Stimulated activated effector memory CD8-positive, alpha-beta T cell treated with anti-CD3 and anti-CD28 coated beads, Interleukin-12 subunit alpha, Interleukin-12 subunit beta, amount 100 ng/mL, for 72 hours (primary cell): Measurements from ENCODE around the gene ICE2.
A peak's percentile ranks its signal among the peaks of the same experiment; 100 is the strongest.

ENCODE experiments used
- ATAC-seq: fragments of 150-1000 bp; cut with Tn5 transposase; 2 replicates; pipeline ENCODE4 v1.10.0; 2021
- DNase-seq, 2 donors: peaks; one replicate each; pipeline ENCODE4 v3.0.0; 2021 to 2022; ENCODE audit warnings: low spot score in 2 of 2
- H3K27ac Mint-ChIP-seq: one replicate; pipeline ENCODE4 v1.8.0; 2022; ENCODE audit warnings: mild to moderate bottlenecking, mixed read lengths
- H3K36me3 Mint-ChIP-seq: one replicate; pipeline ENCODE4 v1.8.0; 2022; ENCODE audit warnings: mild to moderate bottlenecking, mixed read lengths
- H3K4me1 Mint-ChIP-seq: one replicate; pipeline ENCODE4 v1.8.0; 2022; ENCODE audit warnings: mixed read lengths
- H3K4me3 Mint-ChIP-seq: one replicate; pipeline ENCODE4 v1.8.0; 2022; ENCODE audit warnings: mild to moderate bottlenecking, mixed read lengths
- H3K9me3 Mint-ChIP-seq: one replicate; pipeline ENCODE4 v1.8.0; 2022; ENCODE audit warnings: mixed read lengths

ICE2 gene

GRCh38 chr15:60442031-60442650 lies 36.8 kb downstream of the ICE2 start:
- Mint-ChIP-seq H3K36me3 (peaks cover 49% of the 10 kb centered on the region), H3K4me1 (no peaks in the 10 kb centered on the region), H3K4me3 (no peak overlapping the region), H3K27ac (no peak overlapping the region), H3K9me3 (no peaks in the 10 kb centered on the region)
- DNase-seq (no peak), ATAC-seq (no peak)

GRCh38 chr15:60441331-60441730 lies 37.6 kb downstream of the ICE2 start:
- no peak overlapping the region for H3K4me3 Mint-ChIP-seq

GRCh38 chr15:60438646-60439045 lies 40.3 kb downstream of the ICE2 start:
- DNase-seq (no peak), ATAC-seq (no peak)
- Mint-ChIP-seq H3K9me3 (no peaks in the 10 kb centered on the region), H3K4me3 (no peak overlapping the region), H3K4me1 (no peaks in the 10 kb centered on the region), H3K36me3 (peaks cover 60% of the 10 kb centered on the region), H3K27ac (no peak overlapping the region)

More at GRCh38 chr15:60441331-60441730, 37.6 kb downstream of the ICE2 start:
- Mint-ChIP-seq H3K4me1 (no peaks in the 10 kb centered on the region), H3K9me3 (no peaks in the 10 kb centered on the region), H3K36me3 (peaks cover 49% of the 10 kb centered on the region), H3K27ac (peak overlapping the region; percentile 48)
- ATAC-seq (no peak), DNase-seq (no peak)

GRCh38 chr15:60428935-60429334 lies 50.0 kb downstream of the ICE2 start:
- no peak for ATAC-seq

GRCh38 chr15:60426870-60427508 lies 52.0 kb downstream of the ICE2 start:
- no peak for DNase-seq
- H3K27ac Mint-ChIP-seq: no peak overlapping the region
- no peak overlapping the region for H3K4me3 Mint-ChIP-seq
- peaks cover 68% of the 10 kb centered on the region for H3K36me3 Mint-ChIP-seq
- no peak for ATAC-seq
- H3K4me1 Mint-ChIP-seq: no peaks in the 10 kb centered on the region
- no peaks in the 10 kb centered on the region for H3K9me3 Mint-ChIP-seq

More at GRCh38 chr15:60428935-60429334, 50.0 kb downstream of the ICE2 start:
- Mint-ChIP-seq H3K4me3 (no peak overlapping the region), H3K9me3 (no peaks in the 10 kb centered on the region), H3K36me3 (peaks cover 65% of the 10 kb centered on the region), H3K4me1 (no peaks in the 10 kb centered on the region), H3K27ac (no peak overlapping the region)
- no peak for DNase-seq

GRCh38 chr15:60425461-60425860 lies 53.5 kb downstream of the ICE2 start:
- no peaks in the 10 kb centered on the region for H3K9me3 Mint-ChIP-seq
- H3K4me3 Mint-ChIP-seq: no peak overlapping the region
- ATAC-seq (no peak), DNase-seq (no peak)
- H3K27ac Mint-ChIP-seq: peak overlapping the region; percentile 6
- H3K36me3 Mint-ChIP-seq: peaks cover 54% of the 10 kb centered on the region
- H3K4me1 Mint-ChIP-seq: peaks cover 2% of the 10 kb centered on the region

GRCh38 chr15:60424006-60424405 lies 54.9 kb downstream of the ICE2 start:
- Mint-ChIP-seq H3K4me3 (no peak overlapping the region), H3K36me3 (peaks cover 46% of the 10 kb centered on the region), H3K4me1 (peaks cover 8% of the 10 kb centered on the region), H3K27ac (no peak overlapping the region), H3K9me3 (no peaks in the 10 kb centered on the region)
- DNase-seq (no peak), ATAC-seq (no peak)

- ATAC-seq (no peak), DNase-seq (no peak)
- H3K4me1 Mint-ChIP-seq: peaks cover 8% of the 10 kb centered on the region
- no peak overlapping the region for H3K27ac Mint-ChIP-seq
- H3K36me3 Mint-ChIP-seq: peaks cover 45% of the 10 kb centered on the region
- no peak overlapping the region for H3K4me3 Mint-ChIP-seq
- no peaks in the 10 kb centered on the region for H3K9me3 Mint-ChIP-seq
Observed at GRCh38 chr15:60423537-60423936, 55.4 kb downstream of the ICE2 start.

GRCh38 chr15:60421544-60421943 lies 57.4 kb downstream of the ICE2 start:
- DNase-seq (no peak), ATAC-seq (no peak)
- H3K4me1 Mint-ChIP-seq: peaks cover 8% of the 10 kb centered on the region
- no peaks in the 10 kb centered on the region for H3K9me3 Mint-ChIP-seq
- H3K27ac Mint-ChIP-seq: no peak overlapping the region
- no peak overlapping the region for H3K4me3 Mint-ChIP-seq
- peaks cover 28% of the 10 kb centered on the region for H3K36me3 Mint-ChIP-seq

- Mint-ChIP-seq H3K4me3 (no peak overlapping the region), H3K36me3 (peaks cover 28% of the 10 kb centered on the region), H3K9me3 (no peaks in the 10 kb centered on the region), H3K27ac (no peak overlapping the region), H3K4me1 (peaks cover 8% of the 10 kb centered on the region)
- ATAC-seq: no peak
- no peak for DNase-seq
Observed at GRCh38 chr15:60420203-60420716, 58.7 kb downstream of the ICE2 start.

GRCh38 chr15:60419753-60420152 lies 59.2 kb downstream of the ICE2 start:
- no peak overlapping the region for H3K27ac Mint-ChIP-seq

GRCh38 chr15:60418096-60418495 lies 60.8 kb downstream of the ICE2 start:
- peaks cover 12% of the 10 kb centered on the region for H3K36me3 Mint-ChIP-seq
- ATAC-seq (no peak), DNase-seq (no peak)
- no peak overlapping the region for H3K27ac Mint-ChIP-seq
- H3K4me3 Mint-ChIP-seq: no peak overlapping the region
- peaks cover 8% of the 10 kb centered on the region for H3K4me1 Mint-ChIP-seq
- H3K9me3 Mint-ChIP-seq: no peaks in the 10 kb centered on the region

More at GRCh38 chr15:60419753-60420152, 59.2 kb downstream of the ICE2 start:
- no peaks in the 10 kb centered on the region for H3K9me3 Mint-ChIP-seq
- peaks cover 8% of the 10 kb centered on the region for H3K4me1 Mint-ChIP-seq
- H3K4me3 Mint-ChIP-seq: no peak overlapping the region
- ATAC-seq (no peak), DNase-seq (no peak)
- peaks cover 23% of the 10 kb centered on the region for H3K36me3 Mint-ChIP-seq

- Mint-ChIP-seq H3K27ac (no peak overlapping the region), H3K36me3 (peaks cover 2% of the 10 kb centered on the region), H3K9me3 (no peaks in the 10 kb centered on the region), H3K4me1 (peaks cover 8% of the 10 kb centered on the region), H3K4me3 (no peak overlapping the region)
- ATAC-seq (no peak), DNase-seq (no peak)
Observed at GRCh38 chr15:60417112-60417511, 61.8 kb downstream of the ICE2 start.

GRCh38 chr15:60416484-60416883 lies 62.5 kb downstream of the ICE2 start:
- Mint-ChIP-seq H3K4me3 (no peak overlapping the region), H3K9me3 (no peaks in the 10 kb centered on the region), H3K27ac (no peak overlapping the region), H3K36me3 (no peaks in the 10 kb centered on the region), H3K4me1 (peaks cover 8% of the 10 kb centered on the region)
- DNase-seq (no peak), ATAC-seq (no peak)

GRCh38 chr15:60414016-60414682 lies 64.8 kb downstream of the ICE2 start:
- Mint-ChIP-seq H3K4me1 (no peaks in the 10 kb centered on the region), H3K27ac (no peak overlapping the region), H3K4me3 (no peak overlapping the region), H3K36me3 (no peaks in the 10 kb centered on the region), H3K9me3 (no peaks in the 10 kb centered on the region)
- DNase-seq (no peak), ATAC-seq (no peak)
